Trophoblast cell (in vitro differentiated cells and primary cell): ENCODE data around the gene FNDC3A.
"Not testable (repeated sequence)": the region's sequence is repeated elsewhere in the genome, so short reads cannot be mapped to it uniquely, and the experiment has no call there.

Source experiments
- DNase-seq, 2 donors: peaks; one replicate each; pipeline ENCODE4 v3.0.0-alpha.2; 2016
- H2AFZ ChIP-seq: 2 replicates; pipeline ENCODE4 v1.6.1; 2013; ENCODE audit warnings: low read length, moderate library complexity, mild to moderate bottlenecking; ENCODE audit not compliant: insufficient read depth, poor library complexity
- H2AK5ac ChIP-seq: 2 replicates; pipeline ENCODE4 v1.6.1; 2013; ENCODE audit warnings: mild to moderate bottlenecking, low read length
- H2BK120ac ChIP-seq: 2 replicates; pipeline ENCODE4 v1.6.1; 2013; ENCODE audit warnings: low read length, mild to moderate bottlenecking, moderate library complexity; ENCODE audit not compliant: insufficient read depth, poor library complexity
- H2BK12ac ChIP-seq: 2 replicates; pipeline ENCODE4 v1.6.1; 2013; ENCODE audit warnings: mild to moderate bottlenecking, low read length, moderate library complexity
- H2BK5ac ChIP-seq: 2 replicates; pipeline ENCODE4 v1.6.1; 2013; ENCODE audit warnings: low read length, low read depth, moderate library complexity, mild to moderate bottlenecking; ENCODE audit not compliant: poor library complexity
- H3K14ac ChIP-seq: 2 replicates; pipeline ENCODE4 v1.6.1; 2013; ENCODE audit warnings: mild to moderate bottlenecking, low read length
- H3K18ac ChIP-seq: 2 replicates; pipeline ENCODE4 v1.6.1; 2013; ENCODE audit warnings: mild to moderate bottlenecking, low read length
- H3K23ac ChIP-seq: 2 replicates; pipeline ENCODE4 v1.6.1; 2013; ENCODE audit warnings: low read length
- H3K27ac ChIP-seq: 2 replicates; pipeline ENCODE4 v1.5.1; 2013; ENCODE audit warnings: low read depth, mild to moderate bottlenecking, inconsistent platforms, low read length, moderate library complexity
- H3K27me3 ChIP-seq: 2 replicates; pipeline ENCODE4 v1.6.1; 2013; ENCODE audit warnings: inconsistent platforms, mild to moderate bottlenecking, low read length, moderate library complexity; ENCODE audit not compliant: insufficient read depth
- H3K36me3 ChIP-seq, 2 experiments: 1 replicate in 1 of 2; 2 replicates in 1 of 2; pipeline ENCODE4 v1.6.1; 2013; ENCODE audit warnings: low read length in 2 of 2, mild to moderate bottlenecking in 2 of 2, moderate library complexity in 1 of 2; ENCODE audit not compliant: insufficient read depth in 2 of 2, control insufficient read depth in 1 of 2
- H3K4ac ChIP-seq: 2 replicates; pipeline ENCODE4 v1.6.1; 2013; ENCODE audit warnings: low read depth, mild to moderate bottlenecking, low read length, moderate library complexity
- H3K4me1 ChIP-seq, 2 experiments: 1 replicate in 1 of 2; 2 replicates in 1 of 2; pipeline ENCODE4 v1.6.1; 2013; ENCODE audit warnings: low read length in 2 of 2, mild to moderate bottlenecking in 2 of 2, moderate library complexity in 1 of 2; ENCODE audit not compliant: insufficient read depth in 2 of 2, control insufficient read depth in 1 of 2
- H3K4me2 ChIP-seq: 2 replicates; pipeline ENCODE4 v1.6.1; 2013; ENCODE audit warnings: inconsistent platforms, mild to moderate bottlenecking, low read length, moderate library complexity
- H3K4me3 ChIP-seq: 2 replicates; pipeline ENCODE4 v1.5.1; 2013; ENCODE audit warnings: mild to moderate bottlenecking, low read depth, low read length, inconsistent platforms
- H3K79me1 ChIP-seq: one replicate; pipeline ENCODE4 v1.6.1; 2013; ENCODE audit warnings: low read length
- H3K79me2 ChIP-seq: 2 replicates; pipeline ENCODE4 v1.6.1; 2013; ENCODE audit warnings: low read length, mild to moderate bottlenecking; ENCODE audit not compliant: control insufficient read depth, insufficient read depth, poor library complexity
- H3K9ac ChIP-seq: 2 replicates; pipeline ENCODE4 v1.6.1; 2013; ENCODE audit warnings: mild to moderate bottlenecking, low read length
- H3K9me3 ChIP-seq: 2 replicates; pipeline ENCODE4 v1.6.1; 2013; ENCODE audit warnings: low read depth, mild to moderate bottlenecking, control low read depth, inconsistent platforms, low read length; ENCODE audit not compliant: insufficient read depth
- H4K12ac ChIP-seq: 2 replicates; pipeline ENCODE4 v1.6.1; 2013; ENCODE audit warnings: low read depth, mild to moderate bottlenecking, low read length, moderate library complexity
- H4K8ac ChIP-seq: 2 replicates; pipeline ENCODE4 v1.6.1; 2013; ENCODE audit warnings: low read depth, mild to moderate bottlenecking, low read length, moderate library complexity
- H4K91ac ChIP-seq: one replicate; pipeline ENCODE4 v1.6.1; 2013; ENCODE audit warnings: low read depth, mild to moderate bottlenecking, low read length, moderate library complexity
- WGBS: extraction: QIAGEN DNeasy Blood & Tissue Kit; methylation state at CpG from one replicate; pipeline ENCODE4 v1.1.7; 2013; ENCODE audit warnings: missing lambda C conversion rate; ENCODE audit not compliant: insufficient read length, insufficient coverage; ENCODE audit errors: extremely low coverage; 5-methylcytosine and 5-hydroxymethylcytosine counted together

FNDC3A gene

DNA sequence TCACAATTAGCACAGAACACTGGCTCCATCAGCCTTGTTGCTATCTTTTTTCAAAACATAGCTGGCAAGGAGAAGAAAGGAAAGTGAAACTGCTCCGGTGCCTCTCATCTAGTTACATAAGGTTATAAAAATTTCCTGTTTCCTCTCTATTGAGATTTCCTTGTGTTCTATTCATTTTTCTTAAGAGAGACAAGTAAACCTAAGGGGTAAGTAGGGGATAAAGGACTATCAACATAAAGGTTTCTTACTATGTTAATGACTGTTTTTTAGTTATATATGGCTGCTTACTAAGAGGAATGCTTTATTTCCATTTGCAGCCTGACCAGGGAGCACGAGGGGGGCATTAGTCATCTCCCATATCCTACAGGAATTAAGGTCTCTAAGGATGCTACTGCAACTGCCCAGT lies 171.2 kb downstream of the FNDC3A start:
- H3K4me1 ChIP-seq: no peaks in the 10 kb centered on the region
- H3K18ac ChIP-seq: no peak overlapping the region
- no peak overlapping the region for H4K8ac ChIP-seq
- H3K27me3 ChIP-seq: no peaks in the 10 kb centered on the region
- no peak overlapping the region for H3K4me2 ChIP-seq
- H2BK5ac ChIP-seq: no peak overlapping the region
- no peak overlapping the region for H2BK120ac ChIP-seq
- H2AFZ ChIP-seq: no peak overlapping the region
- H3K36me3 ChIP-seq: peaks cover 9 to 11% of the 10 kb centered on the region in 2 experiments
- no peak overlapping the region for H3K9ac ChIP-seq
- DNase-seq: peak in 1 of 2 donors; percentile 4
- no CpG with 5 or more reads among the region's 2 CpGs for WGBS
- no peak overlapping the region for H2BK12ac ChIP-seq
- no peaks in the 10 kb centered on the region for H3K9me3 ChIP-seq
- no peak overlapping the region for H2AK5ac ChIP-seq
- no peaks in the 10 kb centered on the region for H3K79me1 ChIP-seq
- H3K27ac ChIP-seq: no peak overlapping the region
- no peak overlapping the region for H3K23ac ChIP-seq
- no peak overlapping the region for H3K14ac ChIP-seq
- no peak overlapping the region for H4K12ac ChIP-seq
- no peak overlapping the region for H3K4me3 ChIP-seq
- no peak overlapping the region for H3K4ac ChIP-seq
- H3K79me2 ChIP-seq: no peaks in the 10 kb centered on the region
- no peak overlapping the region for H4K91ac ChIP-seq

DNA sequence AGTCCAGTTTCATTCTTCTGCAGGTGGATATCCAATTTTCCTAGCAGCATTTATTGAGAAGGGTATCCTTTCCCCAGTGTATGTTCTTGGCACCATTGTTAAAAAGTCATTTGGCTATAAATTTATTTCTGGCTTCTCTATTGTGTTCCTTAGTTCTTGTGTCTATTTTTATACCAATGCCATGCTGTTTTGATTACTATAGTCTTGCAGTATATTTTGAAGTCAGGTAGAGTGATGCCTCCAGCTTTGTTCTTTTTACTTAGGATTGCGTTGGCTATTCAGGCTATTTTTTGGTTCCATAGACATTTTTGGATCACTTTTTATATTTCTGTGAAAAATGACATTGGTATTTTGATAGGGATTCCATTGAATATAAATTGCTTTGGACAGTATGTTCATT lies 172.7 kb downstream of the FNDC3A start:
- no peak overlapping the region for H2AK5ac ChIP-seq

DNA sequence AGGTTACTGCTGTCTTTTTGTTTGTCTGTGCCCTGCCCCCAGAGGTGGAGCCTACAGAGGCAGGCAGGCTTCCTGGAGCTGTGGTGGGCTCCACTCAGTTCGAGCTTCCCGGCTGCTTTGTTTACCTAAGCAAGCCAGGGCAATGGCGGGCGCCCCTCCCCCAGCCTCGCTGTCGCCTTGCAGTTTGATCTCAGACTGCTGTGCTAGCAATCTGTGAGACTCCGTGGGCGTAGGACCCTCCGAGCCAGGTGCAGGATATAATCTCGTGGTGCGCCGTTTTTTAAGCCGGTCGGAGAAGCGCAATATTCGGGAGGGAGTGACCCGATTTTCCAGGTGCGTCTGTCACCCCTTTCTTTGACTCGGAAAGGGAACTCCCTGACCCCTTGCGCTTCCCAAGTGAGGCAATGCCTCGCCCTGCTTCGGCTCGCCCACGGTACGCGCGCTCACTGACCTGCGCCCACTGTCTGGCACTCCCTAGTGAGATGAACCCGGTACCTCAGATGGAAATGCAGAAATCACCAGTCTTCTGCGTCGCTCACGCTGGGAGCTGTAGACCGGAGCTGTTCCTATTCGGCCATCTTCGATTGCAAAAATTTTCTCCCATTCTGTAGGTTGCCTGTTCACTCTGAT lies 182.4 kb downstream of the FNDC3A start:
- not testable (repeated sequence) for H3K4me2 ChIP-seq, H3K9me3 ChIP-seq, H3K4ac ChIP-seq, H3K36me3 ChIP-seq, H3K4me3 ChIP-seq, H3K4me1 ChIP-seq, H3K14ac ChIP-seq, H4K8ac ChIP-seq, H3K18ac ChIP-seq, H2AFZ ChIP-seq, H3K27me3 ChIP-seq, H2BK5ac ChIP-seq, H3K79me1 ChIP-seq, H3K23ac ChIP-seq, H4K12ac ChIP-seq, H2BK120ac ChIP-seq, H2AK5ac ChIP-seq, H4K91ac ChIP-seq, H3K27ac ChIP-seq, H3K79me2 ChIP-seq, H2BK12ac ChIP-seq, H3K9ac ChIP-seq, DNase-seq
- no CpG with 5 or more reads among the region's 35 CpGs for whole genome bisulfite sequencing

More for the DNA sequence above, 172.7 kb downstream of the FNDC3A start:
- Histone ChIP-seq H4K8ac (no peak overlapping the region), H3K4me1 (no peaks in the 10 kb centered on the region), H3K14ac (no peak overlapping the region), H2BK5ac (no peak overlapping the region), H3K23ac (no peak overlapping the region), H4K91ac (no peak overlapping the region), H3K18ac (no peak overlapping the region), H3K4me3 (no peak overlapping the region), H3K9me3 (no peaks in the 10 kb centered on the region), H2AFZ (no peak overlapping the region), H3K4me2 (no peak overlapping the region), H2BK120ac (no peak overlapping the region), H3K9ac (no peak overlapping the region), H3K36me3 (peaks cover 9 to 10% of the 10 kb centered on the region in 2 experiments), H3K27me3 (no peaks in the 10 kb centered on the region), H3K4ac (no peak overlapping the region), H2BK12ac (no peak overlapping the region), H3K79me2 (no peaks in the 10 kb centered on the region), H3K79me1 (no peaks in the 10 kb centered on the region), H4K12ac (no peak overlapping the region), H3K27ac (no peak overlapping the region)
- no peak for DNase-seq
- WGBS: no CpG with 5 or more reads among the region's 1 CpG

DNA sequence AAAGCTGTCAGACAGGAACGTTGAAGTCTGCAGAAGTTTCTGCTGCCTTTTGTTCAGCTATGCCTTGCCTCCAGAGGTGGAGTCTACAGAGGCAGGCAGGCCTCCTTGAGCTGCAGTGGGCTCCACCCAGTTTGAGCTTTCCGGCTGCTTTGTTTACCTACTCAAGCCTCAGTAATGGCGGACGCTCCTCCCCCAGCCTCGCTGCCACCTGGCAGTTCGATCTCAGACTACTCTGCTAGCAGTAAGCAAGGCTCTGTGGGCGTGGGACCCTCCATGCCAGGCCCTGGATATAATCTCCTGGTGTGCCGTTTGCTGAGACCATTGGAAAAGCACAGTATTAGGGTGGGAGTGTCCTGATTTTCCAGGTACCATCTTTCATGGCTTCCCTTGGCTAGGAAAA lies 187.4 kb downstream of the FNDC3A start:
- H3K23ac ChIP-seq, H2BK5ac ChIP-seq, H3K4me2 ChIP-seq, H3K27me3 ChIP-seq, H2AFZ ChIP-seq, H3K4ac ChIP-seq, H2BK12ac ChIP-seq, DNase-seq, H4K8ac ChIP-seq, H3K27ac ChIP-seq, H3K14ac ChIP-seq, H3K9me3 ChIP-seq, H3K18ac ChIP-seq, H4K12ac ChIP-seq, H2AK5ac ChIP-seq, H2BK120ac ChIP-seq, H4K91ac ChIP-seq, H3K79me1 ChIP-seq, H3K79me2 ChIP-seq, H3K4me1 ChIP-seq, H3K4me3 ChIP-seq, H3K9ac ChIP-seq: not testable (repeated sequence)
- WGBS: no CpG with 5 or more reads among the region's 8 CpGs
- H3K36me3 ChIP-seq: peaks cover 16 to 21% of the 10 kb centered on the region in 2 experiments
